HPDE6-E6E7 (cell line): ENCODE results near the gene GSTM1.

ENCODE experiments used
- DNase-seq: peaks from one replicate; pipeline ENCODE4 v3.0.0; 2011; ENCODE audit warnings: missing footprints; ENCODE audit errors: extremely low spot score

The GSTM1 gene

GRCh38 chr1:109726728-109727373, 39.2 kb downstream of the GSTM1 start:
- no peak for DNase-seq

- DNase-seq = no peak
Measured at GRCh38 chr1:109728870-109729269, 41.3 kb downstream of the GSTM1 start.

- no peak for DNase-seq
Measured at GRCh38 chr1:109730666-109731065, 43.0 kb downstream of the GSTM1 start.

GRCh38 chr1:109732390-109732881, 44.8 kb downstream of the GSTM1 start:
- no peak for DNase-seq

- DNase-seq = no peak
Measured at GRCh38 chr1:109733236-109733870, 45.7 kb downstream of the GSTM1 start.

- DNase-seq = peak; percentile 66
Measured at GRCh38 chr1:109739738-109740614, 52.4 kb downstream of the GSTM1 start.

GRCh38 chr1:109740615-109741373, 53.2 kb downstream of the GSTM1 start, which contains the start of gene GSTM3:
GSTM3 (minus strand) TSS chr1:109741038; CDS start chr1:109740287, 751 bp downstream.
- DNase-seq = no peak
